HepG2 (cell line): ENCODE measurements around the gene PARD3. TPM values are rescaled to one million over a fixed set of nuclear protein-coding genes. Genes with fewer than 3 reads are reported as not detected.
A peak's percentile ranks its signal among the peaks of the same experiment; 100 is the strongest.

Experiments
- ATF7 ChIP-seq, 2 experiments: fragments of 450-650 bp in 1 of 2; sonication (generic) in 1 of 2; formaldehyde crosslinking in 1 of 2; IDR thresholded peaks; 2 replicates each; pipeline versions ENCODE4 v1.4.0 to v1.6.1; 2016 to 2020; ENCODE audit warnings: antibody characterized with exemption in 1 of 2, mild to moderate bottlenecking in 1 of 2, missing genetic modification reagents in 1 of 2
- BHLHE40 ChIP-seq: IDR thresholded peaks from 2 replicates; pipeline ENCODE4 v1.6.1; 2011; ENCODE audit warnings: low read length, improper control_type of control experiment
- ESRRA ChIP-seq: sonication (generic); formaldehyde crosslinking; IDR thresholded peaks from 2 replicates; pipeline ENCODE4 v1.5.1; 2020; ENCODE audit warnings: mild to moderate bottlenecking, low read depth, missing genetic modification reagents
- HNRNPLL ChIP-seq: fragments of 200-400 bp; formaldehyde crosslinking; IDR thresholded peaks from 2 replicates; pipeline ENCODE4 v1.6.1; 2017; ENCODE audit warnings: mild to moderate bottlenecking, low read depth, low read length; ENCODE audit not compliant: poor library complexity, severe bottlenecking
- HOXA5 ChIP-seq: sonication (generic); formaldehyde crosslinking; IDR thresholded peaks from 2 replicates; pipeline ENCODE4 v1.4.0; 2020; ENCODE audit warnings: missing genetic modification reagents
- MAFF ChIP-seq: IDR thresholded peaks from 2 replicates; pipeline ENCODE4 v1.6.1; 2011; ENCODE audit warnings: low read depth, low read length, improper control_type of control experiment
- MAFG ChIP-seq: sonication (generic); formaldehyde crosslinking; IDR thresholded peaks from 2 replicates; pipeline ENCODE4 v1.5.1; 2020; ENCODE audit warnings: mild to moderate bottlenecking, missing genetic modification reagents
- ZKSCAN5 ChIP-seq: sonication (generic); formaldehyde crosslinking; IDR thresholded peaks from 2 replicates; pipeline ENCODE4 v1.5.1; 2020; ENCODE audit warnings: mild to moderate bottlenecking, missing genetic modification reagents
- ZNF550 ChIP-seq: sonication (generic); formaldehyde crosslinking; IDR thresholded peaks from 2 replicates; pipeline ENCODE4 v1.4.0; 2020; ENCODE audit warnings: mild to moderate bottlenecking, missing genetic modification reagents, borderline replicate concordance
- ZNF562 ChIP-seq: sonication (generic); formaldehyde crosslinking; IDR thresholded peaks from 2 replicates; pipeline ENCODE4 v1.8.0; 2022; ENCODE audit warnings: missing genetic modification reagents, borderline replicate concordance
- polyA plus RNA-seq, 8 experiments: library from polyadenylated mRNA; depleted of rRNA in 3 of 8; stranded (reverse) in 7 of 8; unstranded in 1 of 8; fragments of >200 nt; fragmentation: Illumina TruSeq in 4 of 8; extraction: Trizol in 4 of 8; gene quantifications; 2 replicates each; pipeline versions ENCODE4 v1.2.1 to v1.2.3, GENCODE V29; 2011 to 2016; ENCODE audit warnings: low read depth in 4 of 8, missing spikeins in 1 of 8, mixed read lengths in 1 of 8; ENCODE audit not compliant: insufficient read depth in 1 of 8
- total RNA-seq, 5 experiments: library from RNA; depleted of rRNA; stranded (reverse); fragments of >200 nt; fragmentation: Illumina TruSeq; extraction: Trizol; gene quantifications; 2 replicates each; pipeline ENCODE4 v1.2.3, GENCODE V29; 2016; ENCODE audit warnings: low read depth in 1 of 5
- TF ChIP-seq, protein P1 (sequence below): IDR thresholded peaks from 2 replicates; pipeline ENCODE4 v1.6.1; 2016
- TF ChIP-seq, protein P2 (sequence below): sonication (generic); formaldehyde crosslinking; IDR thresholded peaks from 2 replicates; pipeline ENCODE4 v1.8.1; 2023; ENCODE audit warnings: missing genetic modification reagents, mild to moderate bottlenecking, borderline replicate concordance
- TF ChIP-seq, protein P3 (sequence below): sonication (generic); formaldehyde crosslinking; conservative IDR thresholded peaks from 2 replicates; pipeline ENCODE4 v1.4.0; 2020; ENCODE audit warnings: missing genetic modification reagents
- TF ChIP-seq, protein P4 (sequence below): sonication (generic); formaldehyde crosslinking; IDR thresholded peaks from 2 replicates; pipeline ENCODE4 v1.4.0; 2020; ENCODE audit warnings: missing genetic modification reagents, mild to moderate bottlenecking, borderline replicate concordance
- TF ChIP-seq, protein P5 (sequence below): IDR thresholded peaks from 2 replicates; pipeline ENCODE4 v1.6.1; 2016; ENCODE audit warnings: missing compliant biosample characterization, missing genetic modification reagents, borderline replicate concordance

The PARD3 gene
- total and polyA plus RNA-seq, 2 of the 13 experiments (the other 11 are each of a cell fraction or from before 2014, with no cell fraction given) = 40.9 to 60.0 TPM

DNA sequence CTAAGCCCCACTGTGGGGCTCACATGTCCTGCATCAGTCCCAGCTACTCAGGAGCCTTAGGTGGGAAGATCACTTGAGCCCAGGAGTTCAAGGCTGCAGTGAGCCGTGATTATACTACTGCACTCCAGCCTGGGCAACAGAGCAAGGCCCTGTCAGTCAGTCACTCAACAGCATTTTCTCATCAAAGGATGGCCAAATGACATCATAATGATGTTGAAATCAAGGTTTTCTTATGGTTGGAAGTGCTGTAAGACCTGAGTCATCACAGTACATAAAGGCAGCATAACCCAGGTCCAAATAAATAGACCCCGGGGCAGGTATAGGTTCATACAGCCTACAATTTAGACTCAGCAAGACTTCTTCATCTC, 341.1 kb downstream of the PARD3 start (continued):
- TF ChIP-seq ZNF562 (CRISPR knock-in tag) (no peak), ATF7 (IDR thresholded peaks at IDR 0.05) (peak; percentile 75), ATF7 (CRISPR knock-in tag; IDR thresholded peaks at IDR 0.05) (no peak), MAFF (0 out of 2 replicates have a peak, but pooled peaks have one; percentile 2), ZKSCAN5 (CRISPR knock-in tag) (no peak), ESRRA (CRISPR knock-in tag) (no peak), BHLHE40 (no peak), HOXA5 (no peak), MAFG (CRISPR knock-in tag) (no peak), HNRNPLL (no peak), ZNF550 (CRISPR knock-in tag) (no peak)
- TF ChIP-seq, protein P1, sequence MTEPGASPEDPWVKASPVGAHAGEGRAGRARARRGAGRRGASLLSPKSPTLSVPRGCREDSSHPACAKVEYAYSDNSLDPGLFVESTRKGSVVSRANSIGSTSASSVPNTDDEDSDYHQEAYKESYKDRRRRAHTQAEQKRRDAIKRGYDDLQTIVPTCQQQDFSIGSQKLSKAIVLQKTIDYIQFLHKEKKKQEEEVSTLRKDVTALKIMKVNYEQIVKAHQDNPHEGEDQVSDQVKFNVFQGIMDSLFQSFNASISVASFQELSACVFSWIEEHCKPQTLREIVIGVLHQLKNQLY (CRISPR knock-in tag) = no peak
- TF ChIP-seq, protein P2, sequence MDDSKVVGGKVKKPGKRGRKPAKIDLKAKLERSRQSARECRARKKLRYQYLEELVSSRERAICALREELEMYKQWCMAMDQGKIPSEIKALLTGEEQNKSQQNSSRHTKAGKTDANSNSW = no peak
- TF ChIP-seq, protein P3, sequence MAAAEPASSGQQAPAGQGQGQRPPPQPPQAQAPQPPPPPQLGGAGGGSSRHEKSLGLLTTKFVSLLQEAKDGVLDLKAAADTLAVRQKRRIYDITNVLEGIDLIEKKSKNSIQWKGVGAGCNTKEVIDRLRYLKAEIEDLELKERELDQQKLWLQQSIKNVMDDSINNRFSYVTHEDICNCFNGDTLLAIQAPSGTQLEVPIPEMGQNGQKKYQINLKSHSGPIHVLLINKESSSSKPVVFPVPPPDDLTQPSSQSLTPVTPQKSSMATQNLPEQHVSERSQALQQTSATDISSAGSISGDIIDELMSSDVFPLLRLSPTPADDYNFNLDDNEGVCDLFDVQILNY (CRISPR knock-in tag) = no peak
- TF ChIP-seq, protein P4, sequence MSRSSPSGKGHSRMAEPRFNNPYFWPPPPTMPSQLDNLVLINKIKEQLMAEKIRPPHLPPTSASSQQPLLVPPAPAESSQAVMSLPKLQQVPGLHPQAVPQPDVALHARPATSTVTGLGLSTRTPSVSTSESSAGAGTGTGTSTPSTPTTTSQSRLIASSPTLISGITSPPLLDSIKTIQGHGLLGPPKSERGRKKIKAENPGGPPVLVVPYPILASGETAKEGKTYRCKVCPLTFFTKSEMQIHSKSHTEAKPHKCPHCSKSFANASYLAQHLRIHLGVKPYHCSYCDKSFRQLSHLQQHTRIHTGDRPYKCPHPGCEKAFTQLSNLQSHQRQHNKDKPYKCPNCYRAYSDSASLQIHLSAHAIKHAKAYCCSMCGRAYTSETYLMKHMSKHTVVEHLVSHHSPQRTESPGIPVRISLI = no peak
- TF ChIP-seq, protein P5, sequence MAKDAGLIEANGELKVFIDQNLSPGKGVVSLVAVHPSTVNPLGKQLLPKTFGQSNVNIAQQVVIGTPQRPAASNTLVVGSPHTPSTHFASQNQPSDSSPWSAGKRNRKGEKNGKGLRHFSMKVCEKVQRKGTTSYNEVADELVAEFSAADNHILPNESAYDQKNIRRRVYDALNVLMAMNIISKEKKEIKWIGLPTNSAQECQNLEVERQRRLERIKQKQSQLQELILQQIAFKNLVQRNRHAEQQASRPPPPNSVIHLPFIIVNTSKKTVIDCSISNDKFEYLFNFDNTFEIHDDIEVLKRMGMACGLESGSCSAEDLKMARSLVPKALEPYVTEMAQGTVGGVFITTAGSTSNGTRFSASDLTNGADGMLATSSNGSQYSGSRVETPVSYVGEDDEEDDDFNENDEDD = no peak
